ENCODE data around the gene SPATS2L.

Gene SPATS2L

GRCh38 chr2:200356857-200357384 is 50.4 kb downstream of the SPATS2L start:
- H3K4me3 ChIP-seq (ENCODE audit: low read length), result no peak overlapping the region
- no peak for TF ChIP-seq ZNF274 (IDR thresholded peaks at IDR 0.05; ENCODE audit: low read depth, low read length)

GRCh38 chr2:200357845-200358244 is 51.4 kb downstream of the SPATS2L start:
- no peak for TF ChIP-seq ZNF274 (IDR thresholded peaks at IDR 0.05; ENCODE audit: low read depth, low read length)
- H3K4me3 ChIP-seq (ENCODE audit: low read length), result no peak overlapping the region

DNA sequence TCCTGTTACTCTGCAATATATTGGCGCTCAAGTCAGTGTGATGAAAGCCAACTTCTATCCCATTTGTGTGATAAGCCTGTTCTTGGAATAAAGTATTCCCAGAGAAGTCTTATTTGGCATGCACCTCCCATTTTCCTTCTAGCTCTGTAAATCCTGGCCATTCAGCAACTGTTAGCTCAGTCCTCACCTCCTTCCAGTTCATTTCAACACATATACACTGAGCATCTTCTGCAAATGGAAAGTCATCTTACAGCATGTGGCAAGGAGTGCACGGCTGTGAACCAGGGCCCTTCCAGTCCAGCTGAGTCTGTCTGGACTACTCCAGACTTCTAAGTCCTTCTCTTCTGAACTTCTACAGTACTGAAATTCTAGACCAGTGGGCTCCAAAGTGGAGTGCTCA is 53.1 kb downstream of the SPATS2L start:
- H3K4me3 ChIP-seq (ENCODE audit: low read length), result no peak overlapping the region
- no peak for TF ChIP-seq ZNF274 (IDR thresholded peaks at IDR 0.05; ENCODE audit: low read depth, low read length)

GRCh38 chr2:200360364-200360763 is 53.9 kb downstream of the SPATS2L start:
- no peak for TF ChIP-seq ZNF274 (IDR thresholded peaks at IDR 0.05; ENCODE audit: low read depth, low read length)
- H3K4me3 ChIP-seq (ENCODE audit: low read length), result no peak overlapping the region

- no peak for TF ChIP-seq ZNF274 (IDR thresholded peaks at IDR 0.05; ENCODE audit: low read depth, low read length)
These were observed 55.9 kb downstream of the SPATS2L start for GRCh38 chr2:200362202-200362917.

GRCh38 chr2:200363279-200363678 is 56.8 kb downstream of the SPATS2L start:
- TF ChIP-seq ZNF274 (IDR thresholded peaks at IDR 0.05; ENCODE audit: low read depth, low read length), result no peak
- H3K4me3 ChIP-seq (ENCODE audit: low read length), result no peak overlapping the region

More at GRCh38 chr2:200362202-200362917, 55.9 kb downstream of the SPATS2L start:
- no peak overlapping the region for H3K4me3 ChIP-seq (ENCODE audit: low read length)

GRCh38 chr2:200364142-200364541 is 57.6 kb downstream of the SPATS2L start:
- TF ChIP-seq ZNF274 (IDR thresholded peaks at IDR 0.05; ENCODE audit: low read depth, low read length), result no peak
- H3K4me3 ChIP-seq (ENCODE audit: low read length), result no peak overlapping the region

- no peak for TF ChIP-seq ZNF274 (IDR thresholded peaks at IDR 0.05; ENCODE audit: low read depth, low read length)
- H3K4me3 ChIP-seq (ENCODE audit: low read length), result no peak overlapping the region
These were observed 58.1 kb downstream of the SPATS2L start for GRCh38 chr2:200364620-200365019.

- no peak overlapping the region for H3K4me3 ChIP-seq (ENCODE audit: low read length)
- TF ChIP-seq ZNF274 (IDR thresholded peaks at IDR 0.05; ENCODE audit: low read depth, low read length), result no peak
These were observed 58.7 kb downstream of the SPATS2L start for GRCh38 chr2:200365209-200365608.

- H3K4me3 ChIP-seq (ENCODE audit: low read length), result no peak overlapping the region
- TF ChIP-seq ZNF274 (IDR thresholded peaks at IDR 0.05; ENCODE audit: low read depth, low read length), result no peak
These were observed 60.7 kb downstream of the SPATS2L start for GRCh38 chr2:200367155-200367554.

GRCh38 chr2:200369886-200370285 is 63.4 kb downstream of the SPATS2L start:
- no peak overlapping the region for H3K4me3 ChIP-seq (ENCODE audit: low read length)
- TF ChIP-seq ZNF274 (IDR thresholded peaks at IDR 0.05; ENCODE audit: low read depth, low read length), result no peak

DNA sequence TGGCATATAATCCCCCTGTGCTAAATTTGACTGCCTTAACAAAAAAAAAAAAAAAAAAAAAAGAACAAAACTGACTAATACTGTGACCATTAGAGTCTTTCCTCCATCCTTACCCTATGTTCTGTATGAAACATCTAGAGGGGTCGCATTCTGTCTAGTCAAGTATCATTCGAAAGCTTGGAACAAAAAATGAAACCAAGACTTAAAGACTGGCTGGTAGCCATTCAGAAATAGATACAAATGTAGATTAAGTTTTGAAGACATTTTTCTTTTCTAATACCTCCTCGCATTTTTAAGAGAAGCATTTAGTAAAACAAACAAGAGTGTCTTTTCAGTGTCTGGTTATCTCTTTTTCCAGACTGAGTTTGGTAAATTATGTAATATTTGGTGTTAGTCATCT is 66.7 kb downstream of the SPATS2L start:
- H3K4me3 ChIP-seq (ENCODE audit: low read length), result no peak overlapping the region; the same call in 1 of the 2 replicates
- TF ChIP-seq ZNF274 (IDR thresholded peaks at IDR 0.05; ENCODE audit: low read depth, low read length), result no peak

DNA sequence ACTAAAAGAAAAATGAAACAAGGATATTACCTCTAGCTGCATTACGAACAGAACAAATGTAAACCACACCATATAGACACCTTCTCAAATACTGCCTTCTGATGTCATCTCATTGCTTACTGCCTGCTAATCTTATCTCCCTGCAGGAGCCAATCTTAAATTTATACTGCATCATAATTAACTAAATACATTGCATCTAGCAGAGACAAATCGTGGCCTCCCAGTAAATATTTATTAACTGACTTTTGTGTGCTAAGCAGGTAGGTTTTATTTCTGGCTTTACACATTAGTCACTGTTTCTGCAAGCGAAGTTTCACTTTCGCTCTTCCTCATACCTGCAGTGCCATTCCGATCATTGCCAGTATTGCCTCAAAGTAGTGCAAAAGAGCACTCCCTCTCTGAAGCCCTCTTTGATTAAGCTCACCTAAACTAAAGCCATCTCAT is 67.5 kb downstream of the SPATS2L start:
- TF ChIP-seq ZNF274 (IDR thresholded peaks at IDR 0.05; ENCODE audit: low read depth, low read length), result no peak
- peak overlapping the region; percentile 30 for H3K4me3 ChIP-seq (ENCODE audit: low read length)

- no peak overlapping the region for H3K4me3 ChIP-seq (ENCODE audit: low read length)
- no peak for TF ChIP-seq ZNF274 (IDR thresholded peaks at IDR 0.05; ENCODE audit: low read depth, low read length)
These were observed 70.2 kb downstream of the SPATS2L start for GRCh38 chr2:200376513-200377354.
